Hematopoietic multipotent progenitor cell treated with erythropoietin and hydrocortisone succinate and interleukin-3 and kit ligand, for 8 days (in vitro differentiated cells): ENCODE data around the gene CRB2.

Experiments used
- DNase-seq: peaks from one replicate; pipeline ENCODE4 v3.0.0-alpha.2; 2015

CRB2 gene

GRCh38 chr9:123368023-123368422 is 12.0 kb downstream of the CRB2 start:
- DNase-seq: no peak

- no peak for DNase-seq
Measured at GRCh38 chr9:123368536-123369153, 12.6 kb downstream of the CRB2 start.

- no peak for DNase-seq
Measured at GRCh38 chr9:123369296-123369695, 13.3 kb downstream of the CRB2 start.

GRCh38 chr9:123370108-123370507 is 14.1 kb downstream of the CRB2 start:
- no peak for DNase-seq

GRCh38 chr9:123370526-123371227 is 14.7 kb downstream of the CRB2 start:
- no peak for DNase-seq

GRCh38 chr9:123371228-123371584 is 15.2 kb downstream of the CRB2 start:
- DNase-seq: no peak

- no peak for DNase-seq
Measured at GRCh38 chr9:123371805-123372590, 16.0 kb downstream of the CRB2 start.

GRCh38 chr9:123372766-123373446 is 16.9 kb downstream of the CRB2 start:
- no peak for DNase-seq

- no peak for DNase-seq
Measured at GRCh38 chr9:123373447-123373923, 17.5 kb downstream of the CRB2 start.

- DNase-seq: peak; percentile 88
Measured at GRCh38 chr9:123373946-123374345, 17.9 kb downstream of the CRB2 start.

- DNase-seq: peak; percentile 70
Measured at GRCh38 chr9:123375469-123376132, 19.6 kb downstream of the CRB2 start.

- no peak for DNase-seq
Measured at GRCh38 chr9:123376218-123377071, 20.4 kb downstream of the CRB2 start.

- DNase-seq: peak; percentile 21
Measured at GRCh38 chr9:123377211-123377971, 21.4 kb downstream of the CRB2 start.

- DNase-seq: no peak
Measured at GRCh38 chr9:123378025-123378424, 22.0 kb downstream of the CRB2 start.

- DNase-seq: no peak
Measured at GRCh38 chr9:123378956-123379660, 23.1 kb downstream of the CRB2 start.

- no peak for DNase-seq
Measured at GRCh38 chr9:123380852-123381705, 25.1 kb downstream of the CRB2 start.

GRCh38 chr9:123382653-123383511 is 26.9 kb downstream of the CRB2 start:
- no peak for DNase-seq

- DNase-seq: no peak
Measured at GRCh38 chr9:123383512-123384170, 27.6 kb downstream of the CRB2 start.
